GM23338 (cell line): ENCODE measurements around the gene GTF2H1. TPM values are rescaled to one million over a fixed set of nuclear protein-coding genes. Genes with fewer than 3 reads are reported as not detected.

Experiments used
- ATAC-seq: fragments of 200-7000 bp; cut with Tn5 transposase; 3 replicates; pipeline ENCODE4 v1.9.1; 2020
- DNase-seq: peaks from one replicate; pipeline ENCODE4 v3.0.0-alpha.2; 2015; ENCODE audit warnings: low spot score
- H2AFZ ChIP-seq: fragments of 200-600 bp; sonication (generic); 2 replicates; pipeline ENCODE4 v1.8.0; 2016; ENCODE audit warnings: antibody characterized with exemption, mild to moderate bottlenecking, moderate library complexity
- H3F3A ChIP-seq: fragments of 200-600 bp; sonication (generic); replicated peaks from 2 replicates; pipeline ENCODE4 v1.8.0; 2017; ENCODE audit warnings: antibody characterized with exemption, mixed run types, low read depth
- H3K27ac ChIP-seq: fragments of 200-600 bp; sonication (generic); 2 replicates; pipeline ENCODE4 v1.6.1; 2016; ENCODE audit warnings: low read depth
- H3K27me3 ChIP-seq: fragments of 200-600 bp; sonication (generic); 2 replicates; pipeline ENCODE4 v1.8.0; 2016; ENCODE audit warnings: mild to moderate bottlenecking, mixed run types, moderate library complexity; ENCODE audit not compliant: insufficient read depth
- H3K36me3 ChIP-seq: fragments of 200-600 bp; sonication (generic); 2 replicates; pipeline ENCODE4 v1.8.0; 2016; ENCODE audit warnings: mild to moderate bottlenecking; ENCODE audit not compliant: insufficient read depth
- H3K4me1 ChIP-seq: fragments of 200-600 bp; sonication (generic); 2 replicates; pipeline ENCODE4 v1.8.0; 2016; ENCODE audit warnings: mild to moderate bottlenecking, moderate library complexity; ENCODE audit not compliant: insufficient read depth
- H3K4me2 ChIP-seq: fragments of 200-600 bp; sonication (generic); 2 replicates; pipeline ENCODE4 v1.7.1; 2017; ENCODE audit warnings: mixed run types
- H3K4me3 ChIP-seq: fragments of 200-600 bp; sonication (generic); 2 replicates; pipeline ENCODE4 v1.6.1; 2016; ENCODE audit warnings: mixed run types
- H3K79me2 ChIP-seq: fragments of 200-600 bp; sonication (generic); replicated peaks from 2 replicates; pipeline ENCODE4 v1.8.0; 2017; ENCODE audit warnings: mild to moderate bottlenecking; ENCODE audit not compliant: insufficient read depth
- H3K9me2 ChIP-seq: fragments of 200-600 bp; sonication (generic); 2 replicates; pipeline ENCODE4 v1.8.0; 2017; ENCODE audit not compliant: insufficient read depth
- H4K20me1 ChIP-seq: fragments of 200-600 bp; sonication (generic); replicated peaks from 2 replicates; pipeline ENCODE4 v1.8.0; 2017; ENCODE audit warnings: mild to moderate bottlenecking; ENCODE audit not compliant: insufficient read depth
- H3K27ac Mint-ChIP-seq: 2 replicates; pipeline ENCODE4 v1.8.0; 2020; ENCODE audit warnings: inconsistent platforms, mild to moderate bottlenecking, moderate library complexity, mixed read lengths
- H3K27me3 Mint-ChIP-seq: 3 replicates; pipeline ENCODE4 v1.8.0; 2022; ENCODE audit warnings: low read depth, mild to moderate bottlenecking, moderate library complexity, mixed read lengths, inconsistent platforms; ENCODE audit not compliant: insufficient read depth, poor library complexity
- H3K36me3 Mint-ChIP-seq: 3 replicates; pipeline ENCODE4 v1.8.0; 2021; ENCODE audit warnings: low read depth, mild to moderate bottlenecking, inconsistent platforms, moderate library complexity, mixed read lengths
- H3K4me1 Mint-ChIP-seq: 3 replicates; pipeline ENCODE4 v1.8.0; 2020; ENCODE audit warnings: mild to moderate bottlenecking, inconsistent platforms, mixed read lengths
- H3K4me3 Mint-ChIP-seq: 3 replicates; pipeline ENCODE4 v1.8.0; 2021; ENCODE audit warnings: moderate library complexity, mild to moderate bottlenecking, inconsistent platforms, mixed read lengths
- H3K9me3 Mint-ChIP-seq: 3 replicates; pipeline ENCODE4 v1.8.0; 2020; ENCODE audit warnings: moderate library complexity, mild to moderate bottlenecking, inconsistent platforms, mixed read lengths
- ETS1 ChIP-seq: IDR thresholded peaks from 2 replicates; pipeline ENCODE4 v1.6.1; 2016; ENCODE audit warnings: antibody characterized with exemption
- EZH2 ChIP-seq: fragments of 200-600 bp; sonication (generic); IDR thresholded peaks from one replicate; pipeline ENCODE4 v1.8.0; 2017; ENCODE audit warnings: antibody characterized with exemption, mild to moderate bottlenecking, low read depth; ENCODE audit not compliant: unreplicated experiment
- NANOG ChIP-seq: IDR thresholded peaks from 2 replicates; pipeline ENCODE4 v1.6.1; 2016; ENCODE audit warnings: antibody characterized with exemption, borderline replicate concordance
- STAT1 ChIP-seq: IDR thresholded peaks from one replicate; pipeline ENCODE4 v1.6.1; 2016; ENCODE audit warnings: antibody characterized with exemption; ENCODE audit not compliant: unreplicated experiment
- ZNF114 ChIP-seq: fragments of 250-450 bp; sonication (Bioruptor Pico); IDR thresholded peaks from 2 replicates; pipeline ENCODE4 v1.5.0; 2020; ENCODE audit warnings: mild to moderate bottlenecking, moderate library complexity
- ZNF331 ChIP-seq: fragments of 250-450 bp; sonication (Bioruptor Pico); IDR thresholded peaks from 2 replicates; pipeline ENCODE4 v1.5.0; 2020; ENCODE audit warnings: low read depth, mild to moderate bottlenecking, moderate library complexity
- polyA plus RNA-seq: library from polyadenylated mRNA; unstranded; fragments of >200 nt; fragmentation: Nextera tagmentation; extraction: Ambion mirVana; gene quantifications from 2 replicates; pipeline ENCODE4 v1.2.1, GENCODE V29; 2016
- total RNA-seq: library from RNA; depleted of rRNA; stranded (reverse); fragments of >200 nt; shearing (Covaris generic); gene quantifications from 2 replicates; pipeline ENCODE4 v1.2.3, GENCODE V29; 2014
- TF ChIP-seq, protein P1 (sequence below), 2 experiments: fragments of 200-600 bp in 1 of 2; sonication (generic) in 1 of 2; conservative IDR thresholded peaks; 2 replicates each; pipeline versions ENCODE4 v1.5.1 to v1.6.1; 2016 to 2017; ENCODE audit warnings: antibody characterized with exemption in 2 of 2, low read depth in 2 of 2, mild to moderate bottlenecking in 2 of 2, moderate library complexity in 1 of 2
- TF ChIP-seq, protein P2 (sequence below): fragments of 250-450 bp; sonication (Bioruptor Pico); IDR thresholded peaks from 2 replicates; pipeline ENCODE4 v1.5.0; 2020; ENCODE audit warnings: mild to moderate bottlenecking, moderate library complexity

The GTF2H1 gene
- total and polyA plus RNA-seq, 2 experiments from 2014 or later, result 16.5 to 43.6 TPM

DNA sequence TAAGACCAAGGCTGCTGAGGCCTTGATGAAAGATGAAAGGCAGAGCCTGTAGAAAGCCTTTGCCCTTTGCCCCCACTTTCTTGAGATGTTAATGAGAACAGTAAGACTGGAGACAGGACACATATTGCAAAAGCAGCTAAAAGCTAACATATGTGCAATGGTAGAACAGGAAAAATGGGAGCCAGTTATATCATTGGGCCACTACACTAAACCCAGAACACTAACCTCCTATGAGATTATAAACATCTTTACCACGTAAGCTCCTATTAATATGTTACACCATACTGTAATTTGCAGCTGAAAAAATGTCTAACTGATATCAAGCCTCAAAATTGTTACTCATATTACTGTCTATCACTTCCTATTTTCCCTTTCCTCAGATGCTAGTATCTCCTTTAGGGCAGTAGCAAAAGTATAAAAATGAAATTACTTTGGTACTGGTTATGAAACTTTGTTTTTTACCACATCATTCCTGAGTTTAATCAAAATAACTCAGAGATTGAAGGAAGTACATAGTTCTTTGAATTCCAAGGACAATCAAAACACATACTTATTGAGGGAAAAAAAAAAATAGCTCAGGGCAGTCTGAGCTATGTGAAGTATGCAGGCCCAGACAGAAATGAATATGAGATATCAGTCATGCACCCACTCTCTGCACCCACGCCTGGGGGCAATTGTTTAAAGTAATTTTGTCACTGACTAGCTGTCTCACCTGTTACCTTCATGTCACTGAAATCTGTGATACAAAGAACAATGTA, 9.5 kb upstream of the GTF2H1 start:
- H3K27ac ChIP-seq, result no peak overlapping the region
- H3K79me2 ChIP-seq, result peaks cover 55% of the 10 kb centered on the region
- 0 out of 2 replicates have a peak overlapping the region, but pooled peaks have one; percentile 23 for H3K27ac Mint-ChIP-seq
- no peak for ATAC-seq
- H3K4me1 ChIP-seq, result no peaks in the 10 kb centered on the region
- DNase-seq, result no peak
- peaks cover 31% of the 10 kb centered on the region for H3K36me3 ChIP-seq
- no peaks in the 10 kb centered on the region for H3K9me3 Mint-ChIP-seq
- no peaks in the 10 kb centered on the region for H3K4me1 Mint-ChIP-seq
- H3K27me3 Mint-ChIP-seq, result no peaks in the 10 kb centered on the region
- H3F3A ChIP-seq, result no peaks in the 10 kb centered on the region
- peaks cover 38% of the 10 kb centered on the region for H3K36me3 Mint-ChIP-seq
- H4K20me1 ChIP-seq, result no peaks in the 10 kb centered on the region; the same call in none of the 2 replicates
- no peaks in the 10 kb centered on the region for H3K27me3 ChIP-seq
- no peak overlapping the region for H3K4me2 ChIP-seq
- H3K4me3 Mint-ChIP-seq, result no peak overlapping the region
- no peaks in the 10 kb centered on the region for H3K9me2 ChIP-seq
- no peak overlapping the region for H3K4me3 ChIP-seq
- H2AFZ ChIP-seq, result no peak overlapping the region
- TF ChIP-seq ZNF114 (CRISPR knock-in tag), result no peak
- TF ChIP-seq NANOG, result no peak
- TF ChIP-seq ZNF331 (CRISPR knock-in tag), result no peak
- no peak for TF ChIP-seq EZH2
- TF ChIP-seq, protein P1, sequence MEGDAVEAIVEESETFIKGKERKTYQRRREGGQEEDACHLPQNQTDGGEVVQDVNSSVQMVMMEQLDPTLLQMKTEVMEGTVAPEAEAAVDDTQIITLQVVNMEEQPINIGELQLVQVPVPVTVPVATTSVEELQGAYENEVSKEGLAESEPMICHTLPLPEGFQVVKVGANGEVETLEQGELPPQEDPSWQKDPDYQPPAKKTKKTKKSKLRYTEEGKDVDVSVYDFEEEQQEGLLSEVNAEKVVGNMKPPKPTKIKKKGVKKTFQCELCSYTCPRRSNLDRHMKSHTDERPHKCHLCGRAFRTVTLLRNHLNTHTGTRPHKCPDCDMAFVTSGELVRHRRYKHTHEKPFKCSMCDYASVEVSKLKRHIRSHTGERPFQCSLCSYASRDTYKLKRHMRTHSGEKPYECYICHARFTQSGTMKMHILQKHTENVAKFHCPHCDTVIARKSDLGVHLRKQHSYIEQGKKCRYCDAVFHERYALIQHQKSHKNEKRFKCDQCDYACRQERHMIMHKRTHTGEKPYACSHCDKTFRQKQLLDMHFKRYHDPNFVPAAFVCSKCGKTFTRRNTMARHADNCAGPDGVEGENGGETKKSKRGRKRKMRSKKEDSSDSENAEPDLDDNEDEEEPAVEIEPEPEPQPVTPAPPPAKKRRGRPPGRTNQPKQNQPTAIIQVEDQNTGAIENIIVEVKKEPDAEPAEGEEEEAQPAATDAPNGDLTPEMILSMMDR (conservative IDR thresholded peaks at IDR 0.05; ENCODE audit: low read depth in 2 of 2), result no peak
- TF ChIP-seq ETS1, result no peak
- no peak for TF ChIP-seq STAT1
- TF ChIP-seq, protein P2, sequence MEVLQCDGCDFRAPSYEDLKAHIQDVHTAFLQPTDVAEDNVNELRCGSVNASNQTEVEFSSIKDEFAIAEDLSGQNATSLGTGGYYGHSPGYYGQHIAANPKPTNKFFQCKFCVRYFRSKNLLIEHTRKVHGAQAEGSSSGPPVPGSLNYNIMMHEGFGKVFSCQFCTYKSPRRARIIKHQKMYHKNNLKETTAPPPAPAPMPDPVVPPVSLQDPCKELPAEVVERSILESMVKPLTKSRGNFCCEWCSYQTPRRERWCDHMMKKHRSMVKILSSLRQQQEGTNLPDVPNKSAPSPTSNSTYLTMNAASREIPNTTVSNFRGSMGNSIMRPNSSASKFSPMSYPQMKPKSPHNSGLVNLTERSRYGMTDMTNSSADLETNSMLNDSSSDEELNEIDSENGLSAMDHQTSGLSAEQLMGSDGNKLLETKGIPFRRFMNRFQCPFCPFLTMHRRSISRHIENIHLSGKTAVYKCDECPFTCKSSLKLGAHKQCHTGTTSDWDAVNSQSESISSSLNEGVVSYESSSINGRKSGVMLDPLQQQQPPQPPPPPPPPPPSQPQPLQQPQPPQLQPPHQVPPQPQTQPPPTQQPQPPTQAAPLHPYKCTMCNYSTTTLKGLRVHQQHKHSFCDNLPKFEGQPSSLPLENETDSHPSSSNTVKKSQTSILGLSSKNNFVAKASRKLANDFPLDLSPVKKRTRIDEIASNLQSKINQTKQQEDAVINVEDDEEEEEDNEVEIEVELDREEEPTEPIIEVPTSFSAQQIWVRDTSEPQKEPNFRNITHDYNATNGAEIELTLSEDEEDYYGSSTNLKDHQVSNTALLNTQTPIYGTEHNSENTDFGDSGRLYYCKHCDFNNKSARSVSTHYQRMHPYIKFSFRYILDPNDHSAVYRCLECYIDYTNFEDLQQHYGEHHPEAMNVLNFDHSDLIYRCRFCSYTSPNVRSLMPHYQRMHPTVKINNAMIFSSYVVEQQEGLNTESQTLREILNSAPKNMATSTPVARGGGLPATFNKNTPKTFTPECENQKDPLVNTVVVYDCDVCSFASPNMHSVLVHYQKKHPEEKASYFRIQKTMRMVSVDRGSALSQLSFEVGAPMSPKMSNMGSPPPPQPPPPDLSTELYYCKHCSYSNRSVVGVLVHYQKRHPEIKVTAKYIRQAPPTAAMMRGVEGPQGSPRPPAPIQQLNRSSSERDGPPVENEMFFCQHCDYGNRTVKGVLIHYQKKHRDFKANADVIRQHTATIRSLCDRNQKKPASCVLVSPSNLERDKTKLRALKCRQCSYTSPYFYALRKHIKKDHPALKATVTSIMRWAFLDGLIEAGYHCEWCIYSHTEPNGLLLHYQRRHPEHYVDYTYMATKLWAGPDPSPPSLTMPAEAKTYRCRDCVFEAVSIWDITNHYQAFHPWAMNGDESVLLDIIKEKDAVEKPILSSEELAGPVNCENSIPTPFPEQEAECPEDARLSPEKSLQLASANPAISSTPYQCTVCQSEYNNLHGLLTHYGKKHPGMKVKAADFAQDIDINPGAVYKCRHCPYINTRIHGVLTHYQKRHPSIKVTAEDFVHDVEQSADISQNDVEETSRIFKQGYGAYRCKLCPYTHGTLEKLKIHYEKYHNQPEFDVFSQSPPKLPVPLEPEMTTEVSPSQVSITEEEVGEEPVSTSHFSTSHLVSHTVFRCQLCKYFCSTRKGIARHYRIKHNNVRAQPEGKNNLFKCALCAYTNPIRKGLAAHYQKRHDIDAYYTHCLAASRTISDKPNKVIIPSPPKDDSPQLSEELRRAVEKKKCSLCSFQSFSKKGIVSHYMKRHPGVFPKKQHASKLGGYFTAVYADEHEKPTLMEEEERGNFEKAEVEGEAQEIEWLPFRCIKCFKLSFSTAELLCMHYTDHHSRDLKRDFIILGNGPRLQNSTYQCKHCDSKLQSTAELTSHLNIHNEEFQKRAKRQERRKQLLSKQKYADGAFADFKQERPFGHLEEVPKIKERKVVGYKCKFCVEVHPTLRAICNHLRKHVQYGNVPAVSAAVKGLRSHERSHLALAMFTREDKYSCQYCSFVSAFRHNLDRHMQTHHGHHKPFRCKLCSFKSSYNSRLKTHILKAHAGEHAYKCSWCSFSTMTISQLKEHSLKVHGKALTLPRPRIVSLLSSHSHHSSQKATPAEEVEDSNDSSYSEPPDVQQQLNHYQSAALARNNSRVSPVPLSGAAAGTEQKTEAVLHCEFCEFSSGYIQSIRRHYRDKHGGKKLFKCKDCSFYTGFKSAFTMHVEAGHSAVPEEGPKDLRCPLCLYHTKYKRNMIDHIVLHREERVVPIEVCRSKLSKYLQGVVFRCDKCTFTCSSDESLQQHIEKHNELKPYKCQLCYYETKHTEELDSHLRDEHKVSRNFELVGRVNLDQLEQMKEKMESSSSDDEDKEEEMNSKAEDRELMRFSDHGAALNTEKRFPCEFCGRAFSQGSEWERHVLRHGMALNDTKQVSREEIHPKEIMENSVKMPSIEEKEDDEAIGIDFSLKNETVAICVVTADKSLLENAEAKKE, result no peak
